Measurements from ENCODE around the gene IFNAR1. TPM values are rescaled to one million over a fixed set of nuclear protein-coding genes. Genes with fewer than 3 reads are reported as not detected.

The IFNAR1 gene
- total and polyA plus RNA-seq, 2 of the 8 experiments (the other 6 are each of a cell fraction or from before 2014, with no cell fraction given) = 3.1 to 17.1 TPM

- Histone ChIP-seq H3K27me3 (replicated peaks in 1 of 4; ENCODE audit: control insufficient read depth in 3 of 4, extremely low read depth in 1 of 4, insufficient read depth in 3 of 4, low read length in 3 of 4) (no peaks in the 10 kb centered on the region), H2BK12ac (ENCODE audit: low read depth, low read length) (no peak overlapping the region), H3K9ac (replicated peaks in 1 of 4; ENCODE audit: extremely low read depth in 1 of 4, low read depth in 3 of 4, low read length in 3 of 4) (no peak overlapping the region), H3K23ac (ENCODE audit: insufficient read length) (no peak overlapping the region), H4K20me1 (replicated peaks in 1 of 2; ENCODE audit: control insufficient read depth in 1 of 2, insufficient read depth in 2 of 2, low read length in 2 of 2) (no peaks in the 10 kb centered on the region), H3K4me2 (ENCODE audit: insufficient read depth in 1 of 2, low read depth in 2 of 2, low read length in 2 of 2) (no peak overlapping the region), H3K9me3 (ENCODE audit: insufficient read depth in 2 of 2, low read depth in 1 of 2, low read length in 1 of 2) (no peaks in the 10 kb centered on the region), H4K8ac (ENCODE audit: extremely low read depth, insufficient read depth, low read length) (no peak overlapping the region), H3K79me2 (ENCODE audit: control insufficient read depth in 1 of 2, insufficient read depth in 2 of 2, low read length in 2 of 2) (no peaks in the 10 kb centered on the region), H4K91ac (replicated peaks; ENCODE audit: insufficient read length, low read length) (no peak overlapping the region), H3K4ac (replicated peaks; ENCODE audit: insufficient read length, low read depth, low read length) (no peak overlapping the region), H3K27ac (ENCODE audit: low read depth, low read length) (no peak overlapping the region), H3K14ac (ENCODE audit: insufficient read length) (no peak overlapping the region), H2BK120ac (replicated peaks; ENCODE audit: low read depth, low read length) (no peak overlapping the region), H3K23me2 (ENCODE audit: low read depth, low read length) (no peaks in the 10 kb centered on the region), H2BK20ac (ENCODE audit: low read length) (no peak overlapping the region), H3K56ac (replicated peaks; ENCODE audit: insufficient read length, low read depth, low read length) (no peak overlapping the region), H2BK5ac (ENCODE audit: low read depth, low read length) (no peak overlapping the region), H3K4me1 (replicated peaks in 1 of 4; ENCODE audit: control insufficient read depth in 3 of 4, insufficient read depth in 4 of 4, low read length in 3 of 4) (no peaks in the 10 kb centered on the region), H3K4me3 (ENCODE audit: extremely low read depth in 1 of 4, insufficient read depth in 2 of 4, low read depth in 3 of 4, low read length in 4 of 4) (no peak overlapping the region), H2AK5ac (ENCODE audit: low read depth, low read length) (no peak overlapping the region), H2BK15ac (ENCODE audit: low read length) (no peak overlapping the region), H3K79me1 (ENCODE audit: low read depth, low read length) (no peaks in the 10 kb centered on the region), H4K5ac (ENCODE audit: insufficient read length, low read depth, low read length) (no peak overlapping the region), H3K36me3 (ENCODE audit: control insufficient read depth in 2 of 4, insufficient read depth in 4 of 4, low read length in 3 of 4) (no peaks in the 10 kb centered on the region), H2AFZ (ENCODE audit: low read length) (no peak overlapping the region), H3K18ac (ENCODE audit: extremely low read depth, low read length) (no peak overlapping the region)
- FAIRE-seq = no peak
- ChIA-PET POLR2A (ENCODE audit: partially characterized antibody) (no interaction called here), CTCF (ENCODE audit: partially characterized antibody) (interaction anchor here (0.7 to 3.1 kb wide), 9 partner anchors 8 to 417 kb away, joined by 3 to 13 read pairs (median 4); no protein-coding TSS in a partner anchor)
- TF ChIP-seq ATF2 (IDR thresholded peaks at IDR 0.05; ENCODE audit: low read length) (no peak), NANOG (IDR thresholded peaks at IDR 0.05; ENCODE audit: insufficient read depth, low read depth, low read length, poor library complexity, severe bottlenecking) (no peak), POLR2A (IDR thresholded peaks at IDR 0.05; ENCODE audit: control extremely low read depth in 1 of 2, low read depth in 2 of 2, low read length in 2 of 2) (no peak), HDAC6 (IDR thresholded peaks at IDR 0.05; ENCODE audit: low read depth, low read length) (no peak), SP1 (IDR thresholded peaks at IDR 0.05; ENCODE audit: low read depth, low read length) (no peak), KDM4A (IDR thresholded peaks at IDR 0.05; ENCODE audit: low read depth, low read length, severe bottlenecking) (no peak), HDAC2 (IDR thresholded peaks at IDR 0.05; ENCODE audit: borderline replicate concordance in 1 of 2, low read depth in 2 of 2, low read length in 2 of 2) (no peak)
- DNase-seq (ENCODE audit: low read depth in 1 of 2, low spot score in 2 of 2) = peak in 1 of 2 experiments; percentile 27
- WGBS, 2 experiments (ENCODE audit: extremely low coverage in 1 of 2, insufficient coverage in 1 of 2, insufficient read length in 1 of 2, insufficient replicate concordance in 2 of 2, low coverage in 1 of 2, low lambda C conversion rate in 2 of 2, missing lambda C conversion rate in 1 of 2) = 90% methylated on average over 10 of the region's 10 CpGs; no CpG with 5 or more reads in 1 of the 2 experiments
These were observed 23.8 kb upstream of the IFNAR1 start for GRCh38 chr21:33300701-33301631.
